K562 (cell line): ENCODE results near the gene DNAH1. TPM values are rescaled to one million over a fixed set of nuclear protein-coding genes. Genes with fewer than 3 reads are reported as not detected.

Experiments
- ARID3A ChIP-seq: IDR thresholded peaks from 2 replicates; pipeline ENCODE4 v1.6.1; 2012; ENCODE audit warnings: low read depth, low read length, improper control_type of control experiment, borderline replicate concordance
- E2F1 ChIP-seq: sonication (generic); formaldehyde crosslinking; IDR thresholded peaks from 2 replicates; pipeline ENCODE4 v1.8.1; 2023; ENCODE audit warnings: mild to moderate bottlenecking, missing genetic modification reagents, moderate library complexity
- ELK1 ChIP-seq: sonication (generic); formaldehyde crosslinking; IDR thresholded peaks from 2 replicates; pipeline ENCODE4 v1.8.1; 2022; ENCODE audit warnings: missing genetic modification reagents
- MIER1 ChIP-seq: fragments of 450-650 bp; IDR thresholded peaks from 2 replicates; pipeline ENCODE4 v1.6.1; 2016; ENCODE audit warnings: antibody characterized with exemption, mild to moderate bottlenecking, low read depth
- NBN ChIP-seq: fragments of 450-650 bp; IDR thresholded peaks from 2 replicates; pipeline ENCODE4 v1.6.1; 2016; ENCODE audit warnings: low read depth, mild to moderate bottlenecking
- PHF20 ChIP-seq: fragments of 450-650 bp; IDR thresholded peaks from 2 replicates; pipeline ENCODE4 v1.6.1; 2018; ENCODE audit not compliant: partially characterized antibody
- RAD21 ChIP-seq, 2 experiments: fragments of 250-450 bp in 1 of 2; fragments of 450-650 bp in 1 of 2; sonication (Bioruptor Pico) in 1 of 2; formaldehyde crosslinking in 1 of 2; IDR thresholded peaks in 1 of 2; conservative IDR thresholded peaks in 1 of 2; 2 replicates each; pipeline versions ENCODE4 v1.4.0 to v1.8.0; 2020 to 2022; ENCODE audit warnings: mild to moderate bottlenecking in 2 of 2, moderate library complexity in 1 of 2
- RBFOX2 ChIP-seq: fragments of 200-400 bp; formaldehyde crosslinking; IDR thresholded peaks from 2 replicates; pipeline ENCODE4 v1.6.1; 2017; ENCODE audit warnings: low read depth, mild to moderate bottlenecking, low read length, moderate library complexity
- THAP7 ChIP-seq: fragments of 250-450 bp; sonication (Bioruptor Pico); IDR thresholded peaks from 2 replicates; pipeline ENCODE4 v1.5.0; 2021
- ZC3H8 ChIP-seq: fragments of 450-650 bp; IDR thresholded peaks from 2 replicates; pipeline ENCODE4 v1.6.1; 2017
- ZNF184 ChIP-seq: sonication (generic); formaldehyde crosslinking; IDR thresholded peaks from 2 replicates; pipeline ENCODE4 v1.5.0; 2020; ENCODE audit warnings: missing genetic modification reagents
- ZNF239 ChIP-seq: fragments of 250-450 bp; sonication (Bioruptor Pico); IDR thresholded peaks from 2 replicates; pipeline ENCODE4 v1.4.0; 2020; ENCODE audit warnings: mild to moderate bottlenecking
- ZNF24 ChIP-seq: fragments of 450-650 bp; IDR thresholded peaks from 2 replicates; pipeline ENCODE4 v1.6.1; 2016
- ZNF263 ChIP-seq: sonication (generic); formaldehyde crosslinking; IDR thresholded peaks from 2 replicates; pipeline ENCODE4 v1.8.0; 2022; ENCODE audit warnings: mild to moderate bottlenecking, missing genetic modification reagents, borderline replicate concordance
- polyA plus RNA-seq, 8 experiments: library from polyadenylated mRNA; depleted of rRNA in 4 of 8; stranded (reverse) in 5 of 8; unstranded in 3 of 8; fragments of >200 nt; fragmentation: Nextera tagmentation in 2 of 8; fragmentation: Illumina TruSeq in 1 of 8; extraction: Ambion mirVana in 2 of 8; extraction: Trizol in 1 of 8; gene quantifications; 2 replicates each; pipeline versions ENCODE4 v1.2.1 to v1.2.3, GENCODE V29; 2011 to 2014; ENCODE audit warnings: inconsistent platforms in 1 of 8, missing spikeins in 1 of 8
- total RNA-seq, 7 experiments: library from RNA; depleted of rRNA in 6 of 7; stranded (reverse); fragments of >200 nt in 6 of 7; fragmentation: Illumina TruSeq in 2 of 7; extraction: Trizol in 2 of 7; gene quantifications; 2 replicates each; pipeline versions ENCODE4 v1.2.1 to v1.2.3, GENCODE V29; 2011 to 2021; ENCODE audit warnings: low replicate concordance in 1 of 7
- TF ChIP-seq, protein P1 (sequence below): fragments of 450-650 bp; formaldehyde crosslinking; IDR thresholded peaks from 2 replicates; pipeline ENCODE4 v1.4.0; 2020; ENCODE audit warnings: mild to moderate bottlenecking, moderate library complexity
- TF ChIP-seq, protein P2 (sequence below): sonication (generic); formaldehyde crosslinking; IDR thresholded peaks from 2 replicates; pipeline ENCODE4 v1.8.1; 2023; ENCODE audit warnings: mild to moderate bottlenecking, missing genetic modification reagents
- TF ChIP-seq, protein P3 (sequence below), 3 experiments: IDR thresholded peaks in 2 of 3; conservative IDR thresholded peaks in 1 of 3; 2 replicates each; pipeline ENCODE4 v1.5.1; 2011 to 2012; ENCODE audit warnings: low read length in 3 of 3, mild to moderate bottlenecking in 3 of 3, control low read depth in 2 of 3, improper control_type of control experiment in 1 of 3, inconsistent platforms in 1 of 3, low read depth in 1 of 3, mixed read lengths in 1 of 3, moderate library complexity in 1 of 3; ENCODE audit not compliant: insufficient read depth in 2 of 3

DNAH1 gene
- total and polyA plus RNA-seq, 9 of the 15 experiments (the other 6 are each of a cell fraction or from before 2014, with no cell fraction given) = 0.04 to 0.84 (median 0.50) TPM

GRCh38 chr3:52339612-52340011, 23.5 kb downstream of the DNAH1 start (continued):
- TF ChIP-seq THAP7 (CRISPR knock-in tag) (no peak), ELK1 (no peak), PHF20 (no peak), ARID3A (no peak), ZNF263 (CRISPR knock-in tag) (no peak), ZNF24 (no peak), E2F1 (CRISPR knock-in tag) (no peak), ZNF239 (CRISPR knock-in tag) (no peak), NBN (peak; percentile 50; the same call in 1 of the 2 replicates), ZC3H8 (no peak), ZNF184 (no peak), RAD21 (CRISPR knock-in tag; conservative IDR thresholded peaks at IDR 0.05 in 1 of 2, IDR thresholded peaks at IDR 0.05 in 1 of 2) (peak; percentile 93 to 95), RBFOX2 (no peak), MIER1 (no peak)
- TF ChIP-seq, protein P1, sequence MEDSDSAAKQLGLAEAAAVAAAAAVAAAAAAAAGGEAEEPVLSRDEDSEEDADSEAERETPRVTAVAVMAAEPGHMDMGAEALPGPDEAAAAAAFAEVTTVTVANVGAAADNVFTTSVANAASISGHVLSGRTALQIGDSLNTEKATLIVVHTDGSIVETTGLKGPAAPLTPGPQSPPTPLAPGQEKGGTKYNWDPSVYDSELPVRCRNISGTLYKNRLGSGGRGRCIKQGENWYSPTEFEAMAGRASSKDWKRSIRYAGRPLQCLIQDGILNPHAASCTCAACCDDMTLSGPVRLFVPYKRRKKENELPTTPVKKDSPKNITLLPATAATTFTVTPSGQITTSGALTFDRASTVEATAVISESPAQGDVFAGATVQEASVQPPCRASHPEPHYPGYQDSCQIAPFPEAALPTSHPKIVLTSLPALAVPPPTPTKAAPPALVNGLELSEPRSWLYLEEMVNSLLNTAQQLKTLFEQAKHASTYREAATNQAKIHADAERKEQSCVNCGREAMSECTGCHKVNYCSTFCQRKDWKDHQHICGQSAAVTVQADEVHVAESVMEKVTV (CRISPR knock-in tag) = peak; percentile 89
- TF ChIP-seq, protein P2, sequence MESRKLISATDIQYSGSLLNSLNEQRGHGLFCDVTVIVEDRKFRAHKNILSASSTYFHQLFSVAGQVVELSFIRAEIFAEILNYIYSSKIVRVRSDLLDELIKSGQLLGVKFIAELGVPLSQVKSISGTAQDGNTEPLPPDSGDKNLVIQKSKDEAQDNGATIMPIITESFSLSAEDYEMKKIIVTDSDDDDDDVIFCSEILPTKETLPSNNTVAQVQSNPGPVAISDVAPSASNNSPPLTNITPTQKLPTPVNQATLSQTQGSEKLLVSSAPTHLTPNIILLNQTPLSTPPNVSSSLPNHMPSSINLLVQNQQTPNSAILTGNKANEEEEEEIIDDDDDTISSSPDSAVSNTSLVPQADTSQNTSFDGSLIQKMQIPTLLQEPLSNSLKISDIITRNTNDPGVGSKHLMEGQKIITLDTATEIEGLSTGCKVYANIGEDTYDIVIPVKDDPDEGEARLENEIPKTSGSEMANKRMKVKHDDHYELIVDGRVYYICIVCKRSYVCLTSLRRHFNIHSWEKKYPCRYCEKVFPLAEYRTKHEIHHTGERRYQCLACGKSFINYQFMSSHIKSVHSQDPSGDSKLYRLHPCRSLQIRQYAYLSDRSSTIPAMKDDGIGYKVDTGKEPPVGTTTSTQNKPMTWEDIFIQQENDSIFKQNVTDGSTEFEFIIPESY (CRISPR knock-in tag) = no peak
- TF ChIP-seq, protein P3, sequence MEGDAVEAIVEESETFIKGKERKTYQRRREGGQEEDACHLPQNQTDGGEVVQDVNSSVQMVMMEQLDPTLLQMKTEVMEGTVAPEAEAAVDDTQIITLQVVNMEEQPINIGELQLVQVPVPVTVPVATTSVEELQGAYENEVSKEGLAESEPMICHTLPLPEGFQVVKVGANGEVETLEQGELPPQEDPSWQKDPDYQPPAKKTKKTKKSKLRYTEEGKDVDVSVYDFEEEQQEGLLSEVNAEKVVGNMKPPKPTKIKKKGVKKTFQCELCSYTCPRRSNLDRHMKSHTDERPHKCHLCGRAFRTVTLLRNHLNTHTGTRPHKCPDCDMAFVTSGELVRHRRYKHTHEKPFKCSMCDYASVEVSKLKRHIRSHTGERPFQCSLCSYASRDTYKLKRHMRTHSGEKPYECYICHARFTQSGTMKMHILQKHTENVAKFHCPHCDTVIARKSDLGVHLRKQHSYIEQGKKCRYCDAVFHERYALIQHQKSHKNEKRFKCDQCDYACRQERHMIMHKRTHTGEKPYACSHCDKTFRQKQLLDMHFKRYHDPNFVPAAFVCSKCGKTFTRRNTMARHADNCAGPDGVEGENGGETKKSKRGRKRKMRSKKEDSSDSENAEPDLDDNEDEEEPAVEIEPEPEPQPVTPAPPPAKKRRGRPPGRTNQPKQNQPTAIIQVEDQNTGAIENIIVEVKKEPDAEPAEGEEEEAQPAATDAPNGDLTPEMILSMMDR (IDR thresholded peaks at IDR 0.05 in 2 of 3, conservative IDR thresholded peaks at IDR 0.05 in 1 of 3; ENCODE audit: insufficient read depth in 2 of 3, low read depth in 1 of 3, low read length in 3 of 3) = peak; percentile 56 to 79 (median 66); a peak in 5 of 6 replicates
